Gastrocnemius medialis (tissue), 4 donors: ENCODE measurements around the gene RHBDD1. TPM values are rescaled to one million over a fixed set of nuclear protein-coding genes. Genes with fewer than 3 reads are reported as not detected.

ENCODE experiments used
- ATAC-seq, 2 donors: fragments of 150-250 bp; one replicate each; pipeline ENCODE4 v1.9.1; 2016
- DNase-seq, 2 donors: peaks; one replicate each; pipeline ENCODE4 v3.0.0-alpha.2; 2019
- H3K27ac ChIP-seq, 4 donors: fragments of 200-600 bp; sonication (generic); 1 replicate in 1 of 4; 2 replicates in 3 of 4; pipeline ENCODE4 v1.5.1; 2016 to 2018; ENCODE audit warnings: mild to moderate bottlenecking in 2 of 4, moderate library complexity in 1 of 4
- H3K27me3 ChIP-seq, 3 donors: fragments of 200-600 bp; sonication (generic) in 2 of 3; 1 replicate in 1 of 3; 2 replicates in 2 of 3; pipeline versions ENCODE4 v1.5.1 to v1.6.0; 2016 to 2019; ENCODE audit warnings: mild to moderate bottlenecking in 1 of 3, moderate library complexity in 1 of 3
- H3K36me3 ChIP-seq, 2 donors: fragments of 200-600 bp; sonication (generic) in 1 of 2; one replicate each; pipeline ENCODE4 v1.5.1; 2017 to 2018
- H3K4me1 ChIP-seq, 2 donors: fragments of 200-600 bp; sonication (generic) in 1 of 2; one replicate each; pipeline ENCODE4 v1.5.1; 2016 to 2017; ENCODE audit warnings: mild to moderate bottlenecking in 2 of 2
- H3K4me3 ChIP-seq, 4 donors: fragments of 200-600 bp; sonication (generic) in 3 of 4; 1 replicate in 1 of 4; 2 replicates in 3 of 4; pipeline ENCODE4 v1.5.1; 2016 to 2019; ENCODE audit warnings: mild to moderate bottlenecking in 2 of 4
- H3K9me3 ChIP-seq, 3 donors: fragments of 200-600 bp; sonication (generic) in 2 of 3; 1 replicate in 1 of 3; 2 replicates in 2 of 3; pipeline ENCODE4 v1.5.1; 2016 to 2019
- CTCF ChIP-seq, 5 experiments: fragments of 450-650 bp in 3 of 5; fragments of 200-600 bp in 2 of 5; sonication (generic) in 2 of 5; IDR thresholded peaks in 4 of 5; conservative IDR thresholded peaks in 1 of 5; 1 replicate in 4 of 5; 2 replicates in 1 of 5; pipeline ENCODE4 v1.5.1; 2016 to 2019; ENCODE audit warnings: antibody characterized with exemption in 5 of 5, mild to moderate bottlenecking in 3 of 5, moderate library complexity in 3 of 5
- POLR2A ChIP-seq, 2 donors: fragments of 450-650 bp; IDR thresholded peaks; one replicate each; pipeline ENCODE4 v1.6.1; 2017; ENCODE audit warnings: antibody characterized with exemption in 2 of 2, mild to moderate bottlenecking in 2 of 2, moderate library complexity in 2 of 2
- in situ Hi-C, 4 donors: fragments of 200-750 bp; cut with MboI; loops; one replicate each; pipeline versions ENCODE4 v1.15.0 to v1.8.0; 2017; ENCODE audit warnings: low sequenced_read_pairs in 4 of 4
- intact Hi-C: fragments of 100-400 bp; cut with DNase I; formaldehyde crosslinking; loops from one replicate; pipeline ENCODE4 v1.15.1; 2023; ENCODE audit warnings: low total_unique reads
- total RNA-seq, 4 donors: library from RNA; depleted of rRNA; stranded (reverse); fragments of >200 nt; gene quantifications; one replicate each; pipeline versions ENCODE4 v1.1.0 to v1.2.3, GENCODE V29; 2016

The RHBDD1 gene
- total RNA-seq, 4 donors from 2014 or later: 6.2 to 14.2 (median 8.7) TPM

- Histone ChIP-seq H3K27me3 (no peaks in the 10 kb centered on the region), H3K4me3 (no peak overlapping the region), H3K36me3 (no peaks in the 10 kb centered on the region), H3K27ac (no peak overlapping the region), H3K4me1 (peaks cover 11 to 18% of the 10 kb centered on the region in 2 donors), H3K9me3 (no peaks in the 10 kb centered on the region)
- intact Hi-C loops: loop anchor here (1.0 to 10.0 kb wide), 4 partner anchors 151 to 1317 kb away; partner anchors contain the start of gene RHBDD1
- in situ Hi-C loops: loop anchor here (5.0 to 25.0 kb wide), 8 partner anchors 173 to 1318 kb away; no protein-coding TSS in a partner anchor
- TF ChIP-seq CTCF (IDR thresholded peaks at IDR 0.05 in 4 of 5, conservative IDR thresholded peaks at IDR 0.05 in 1 of 5) (peak in 2 of 5 experiments; percentile 7 to 12), POLR2A (IDR thresholded peaks at IDR 0.05) (no peak)
- ATAC-seq: peak in 1 of 2 donors; percentile 6
- no peak for DNase-seq
Observed at GRCh38 chr2:226985583-226985946, 149.7 kb downstream of the RHBDD1 start.

GRCh38 chr2:226991663-226992062 lies 155.8 kb downstream of the RHBDD1 start:
- TF ChIP-seq CTCF (IDR thresholded peaks at IDR 0.05 in 4 of 5, conservative IDR thresholded peaks at IDR 0.05 in 1 of 5): no peak
- ATAC-seq (no peak), DNase-seq (no peak)
- intact Hi-C loops (no loop called here), in situ Hi-C loops (loop anchor here in 1 of 4 donors (25.0 kb wide), 2 partner anchors 179 to 1104 kb away; no protein-coding TSS in a partner anchor)
- no peak overlapping the region for H3K4me3 ChIP-seq
- H3K4me1 ChIP-seq: no peaks in the 10 kb centered on the region
- H3K36me3 ChIP-seq: no peaks in the 10 kb centered on the region
- no peaks in the 10 kb centered on the region for H3K27me3 ChIP-seq
- H3K9me3 ChIP-seq: no peaks in the 10 kb centered on the region
- H3K27ac ChIP-seq: no peak overlapping the region

- no peak overlapping the region for H3K4me3 ChIP-seq
- H3K9me3 ChIP-seq: no peaks in the 10 kb centered on the region
- no peak overlapping the region for H3K27ac ChIP-seq
- H3K4me1 ChIP-seq: no peaks in the 10 kb centered on the region
- DNase-seq (no peak), ATAC-seq (no peak)
- intact Hi-C loops: no loop called here
- no peaks in the 10 kb centered on the region for H3K27me3 ChIP-seq
- TF ChIP-seq CTCF (IDR thresholded peaks at IDR 0.05 in 4 of 5, conservative IDR thresholded peaks at IDR 0.05 in 1 of 5): no peak
- TF ChIP-seq POLR2A (IDR thresholded peaks at IDR 0.05): no peak
- no peaks in the 10 kb centered on the region for H3K36me3 ChIP-seq
- in situ Hi-C loops: loop anchor here in 1 of 4 donors (25.0 kb wide), 2 partner anchors 181 to 1106 kb away; no protein-coding TSS in a partner anchor
Observed at GRCh38 chr2:226993171-226993570, 157.3 kb downstream of the RHBDD1 start.

GRCh38 chr2:226994775-226995174 lies 158.9 kb downstream of the RHBDD1 start:
- in situ Hi-C loops: loop anchor here in 1 of 4 donors (25.0 kb wide), 2 partner anchors 182 to 1107 kb away; no protein-coding TSS in a partner anchor
- TF ChIP-seq CTCF (IDR thresholded peaks at IDR 0.05 in 4 of 5, conservative IDR thresholded peaks at IDR 0.05 in 1 of 5): no peak

GRCh38 chr2:226995625-226996041 lies 159.8 kb downstream of the RHBDD1 start:
- Histone ChIP-seq H3K9me3 (no peaks in the 10 kb centered on the region), H3K36me3 (no peaks in the 10 kb centered on the region), H3K4me3 (no peak overlapping the region), H3K27me3 (no peaks in the 10 kb centered on the region), H3K27ac (no peak overlapping the region), H3K4me1 (no peaks in the 10 kb centered on the region)
- ATAC-seq (no peak), DNase-seq (no peak)
- TF ChIP-seq CTCF (IDR thresholded peaks at IDR 0.05 in 4 of 5, conservative IDR thresholded peaks at IDR 0.05 in 1 of 5) (no peak), POLR2A (IDR thresholded peaks at IDR 0.05) (no peak)
- in situ Hi-C loops (loop anchor here in 1 of 4 donors (25.0 kb wide), 2 partner anchors 183 to 1108 kb away; no protein-coding TSS in a partner anchor), intact Hi-C loops (no loop called here)

More at GRCh38 chr2:226994775-226995174, 158.9 kb downstream of the RHBDD1 start:
- Histone ChIP-seq H3K27me3 (no peaks in the 10 kb centered on the region), H3K9me3 (no peaks in the 10 kb centered on the region), H3K36me3 (no peaks in the 10 kb centered on the region), H3K4me3 (no peak overlapping the region), H3K4me1 (no peaks in the 10 kb centered on the region), H3K27ac (no peak overlapping the region)
- DNase-seq (no peak), ATAC-seq (no peak)
- intact Hi-C loops: no loop called here
